WTC11 (cell line): ENCODE measurements around the gene IFNAR2. TPM values are rescaled to one million over a fixed set of nuclear protein-coding genes. Genes with fewer than 3 reads are reported as not detected.

Experiments
- ATAC-seq: fragments of 200-7000 bp; cut with Tn5 transposase; 2 replicates; pipeline ENCODE4 v1.10.0; 2021; ENCODE audit warnings: mild to moderate bottlenecking, moderate library complexity
- CTCF ChIA-PET: fragments of 300-600 bp; sonication (Branson Sonifier 250); formaldehyde crosslinking; loops from one replicate; lab custom pipeline; 2021; ENCODE audit warnings: antibody characterized with exemption; lab: Charles Lee
- POLR2A ChIA-PET: fragments of 350-600 bp; sonication (Branson Sonifier 250); formaldehyde crosslinking; loops from one replicate; lab custom pipeline; 2021; ENCODE audit warnings: antibody characterized with exemption; lab: Charles Lee
- DNase-seq: peaks from one replicate; pipeline ENCODE4 v3.0.0; 2021; ENCODE audit warnings: low spot score
- H3K27ac Mint-ChIP-seq: 2 replicates; pipeline ENCODE4 v1.8.0; 2021; ENCODE audit warnings: mixed read lengths
- H3K27me3 Mint-ChIP-seq: 2 replicates; pipeline ENCODE4 v1.8.0; 2021; ENCODE audit warnings: low read depth, mild to moderate bottlenecking, moderate library complexity, mixed read lengths
- H3K36me3 Mint-ChIP-seq: 2 replicates; pipeline ENCODE4 v1.8.0; 2021; ENCODE audit warnings: mixed read lengths
- H3K4me1 Mint-ChIP-seq: 2 replicates; pipeline ENCODE4 v1.8.0; 2022; ENCODE audit warnings: mixed read lengths
- H3K4me3 Mint-ChIP-seq: 2 replicates; pipeline ENCODE4 v1.8.0; 2021; ENCODE audit warnings: mild to moderate bottlenecking, moderate library complexity, mixed read lengths
- H3K9me3 Mint-ChIP-seq: 2 replicates; pipeline ENCODE4 v1.8.0; 2021; ENCODE audit warnings: mixed read lengths
- ATF6 ChIP-seq: sonication (generic); formaldehyde crosslinking; IDR thresholded peaks from 2 replicates; pipeline ENCODE4 v1.8.1; 2023; ENCODE audit warnings: mild to moderate bottlenecking, missing genetic modification reagents
- CREB1 ChIP-seq: sonication (generic); formaldehyde crosslinking; IDR thresholded peaks from 2 replicates; pipeline ENCODE4 v1.8.0; 2023; ENCODE audit warnings: mild to moderate bottlenecking, missing genetic modification reagents
- CTCF ChIP-seq: fragments of 200-600 bp; IDR thresholded peaks from 2 replicates; pipeline ENCODE4 v1.8.0; 2022; ENCODE audit warnings: antibody characterized with exemption
- E2F1 ChIP-seq: sonication (generic); formaldehyde crosslinking; IDR thresholded peaks from 2 replicates; pipeline ENCODE4 v1.8.0; 2022; ENCODE audit warnings: mild to moderate bottlenecking, missing genetic modification reagents
- E2F4 ChIP-seq: sonication (generic); formaldehyde crosslinking; IDR thresholded peaks from 2 replicates; pipeline ENCODE4 v1.8.1; 2022; ENCODE audit warnings: low read depth, mild to moderate bottlenecking, moderate library complexity, missing genetic modification reagents, borderline replicate concordance
- ETV6 ChIP-seq: sonication (generic); formaldehyde crosslinking; IDR thresholded peaks from 2 replicates; pipeline ENCODE4 v1.8.1; 2022; ENCODE audit warnings: mild to moderate bottlenecking, missing genetic modification reagents
- GABPB1 ChIP-seq: sonication (generic); formaldehyde crosslinking; IDR thresholded peaks from 2 replicates; pipeline ENCODE4 v1.8.1; 2023; ENCODE audit warnings: mild to moderate bottlenecking, missing genetic modification reagents
- GTF2I ChIP-seq: fragments of 250-450 bp; sonication (Bioruptor Pico); conservative IDR thresholded peaks from 2 replicates; pipeline ENCODE4 v1.4.0; 2021; ENCODE audit warnings: mild to moderate bottlenecking
- HMGXB4 ChIP-seq: sonication (generic); formaldehyde crosslinking; IDR thresholded peaks from 2 replicates; pipeline ENCODE4 v1.8.1; 2023; ENCODE audit warnings: mild to moderate bottlenecking, moderate library complexity, missing genetic modification reagents
- MLX ChIP-seq: sonication (generic); formaldehyde crosslinking; IDR thresholded peaks from 2 replicates; pipeline ENCODE4 v1.8.1; 2023; ENCODE audit warnings: mild to moderate bottlenecking, missing genetic modification reagents, moderate library complexity
- MYBL2 ChIP-seq: sonication (generic); formaldehyde crosslinking; IDR thresholded peaks from 2 replicates; pipeline ENCODE4 v1.8.1; 2023; ENCODE audit warnings: mild to moderate bottlenecking, moderate library complexity, missing genetic modification reagents
- NFYB ChIP-seq: sonication (generic); formaldehyde crosslinking; conservative IDR thresholded peaks from 2 replicates; pipeline ENCODE4 v1.8.0; 2022; ENCODE audit warnings: low read depth, missing genetic modification reagents
- SMAD4 ChIP-seq: sonication (generic); formaldehyde crosslinking; IDR thresholded peaks from 2 replicates; pipeline ENCODE4 v1.8.0; 2022; ENCODE audit warnings: mild to moderate bottlenecking, missing genetic modification reagents
- SOX15 ChIP-seq: fragments of 250-450 bp; sonication (Bioruptor Pico); IDR thresholded peaks from 2 replicates; pipeline ENCODE4 v1.9.0; 2021; ENCODE audit warnings: mild to moderate bottlenecking
- SP1 ChIP-seq: sonication (generic); formaldehyde crosslinking; conservative IDR thresholded peaks from 2 replicates; pipeline ENCODE4 v1.8.1; 2022; ENCODE audit warnings: missing genetic modification reagents
- TCF7 ChIP-seq: sonication (generic); formaldehyde crosslinking; IDR thresholded peaks from 2 replicates; pipeline ENCODE4 v1.8.0; 2022; ENCODE audit warnings: mild to moderate bottlenecking, low read depth, missing genetic modification reagents, moderate library complexity
- TEAD1 ChIP-seq: sonication (generic); formaldehyde crosslinking; IDR thresholded peaks from 2 replicates; pipeline ENCODE4 v1.8.0; 2022; ENCODE audit warnings: mild to moderate bottlenecking, missing genetic modification reagents
- TP53 ChIP-seq: sonication (generic); formaldehyde crosslinking; IDR thresholded peaks from 2 replicates; pipeline ENCODE4 v1.8.1; 2023; ENCODE audit warnings: mild to moderate bottlenecking, missing genetic modification reagents
- USF1 ChIP-seq: sonication (generic); formaldehyde crosslinking; IDR thresholded peaks from 2 replicates; pipeline ENCODE4 v1.8.0; 2022; ENCODE audit warnings: mild to moderate bottlenecking, missing genetic modification reagents
- ZSCAN18 ChIP-seq: fragments of 250-450 bp; sonication (Bioruptor Pico); IDR thresholded peaks from 2 replicates; pipeline ENCODE4 v2.1.2; 2022; ENCODE audit warnings: mild to moderate bottlenecking, moderate library complexity
- total RNA-seq: library from RNA; stranded (reverse); gene quantifications from 3 replicates; pipeline ENCODE4 v1.2.3, GENCODE V29; 2021

The IFNAR2 gene
- total RNA-seq, 1 experiment from 2014 or later = 13.3 TPM

GRCh38 chr21:33211305-33211704 lies 18.4 kb upstream of the IFNAR2 start:
- Mint-ChIP-seq H3K4me1 (peaks cover 16% of the 10 kb centered on the region), H3K36me3 (peaks cover 7% of the 10 kb centered on the region), H3K27ac (no peak overlapping the region), H3K4me3 (no peak overlapping the region), H3K27me3 (peaks cover 11% of the 10 kb centered on the region), H3K9me3 (peaks cover 20% of the 10 kb centered on the region)
- no peak for TF ChIP-seq GTF2I (CRISPR knock-in tag)
- TF ChIP-seq HMGXB4 (CRISPR knock-in tag) = no peak
- TF ChIP-seq SMAD4 (CRISPR knock-in tag) = no peak
- no peak for TF ChIP-seq SOX15 (CRISPR knock-in tag)
- no peak for TF ChIP-seq E2F4 (CRISPR knock-in tag)
- TF ChIP-seq TP53 (CRISPR knock-in tag) = no peak
- TF ChIP-seq NFYB (CRISPR knock-in tag) = no peak
- no peak for TF ChIP-seq GABPB1 (CRISPR knock-in tag)
- no peak for TF ChIP-seq TCF7 (CRISPR knock-in tag)
- TF ChIP-seq MLX (CRISPR knock-in tag) = no peak
- TF ChIP-seq ATF6 (CRISPR knock-in tag) = no peak
- no peak for TF ChIP-seq ZSCAN18 (CRISPR knock-in tag)
- TF ChIP-seq CREB1 (CRISPR knock-in tag) = no peak
- TF ChIP-seq MYBL2 (CRISPR knock-in tag) = no peak
- TF ChIP-seq E2F1 = no peak
- no peak for TF ChIP-seq CTCF
- no peak for TF ChIP-seq ETV6
- no peak for TF ChIP-seq SP1 (CRISPR knock-in tag)
- TF ChIP-seq TEAD1 (CRISPR knock-in tag) = no peak
- TF ChIP-seq USF1 = no peak
- ATAC-seq (no peak), DNase-seq (no peak)
- ChIA-PET POLR2A (no interaction called here), CTCF (no interaction called here)
